ENCODE results near the gene WDR91.

- no peak for TF ChIP-seq CTCF (IDR thresholded peaks at IDR 0.05)
- no peak for TF ChIP-seq POLR2AphosphoS5 (IDR thresholded peaks at IDR 0.05)
These were observed 21.4 kb downstream of the WDR91 start for GRCh38 chr7:135189961-135190360.
